Astrocyte (in vitro differentiated cells and primary cell): ENCODE data around the gene BSND. TPM values are rescaled to one million over a fixed set of nuclear protein-coding genes. Genes with fewer than 3 reads are reported as not detected.

ENCODE experiments used
- DNase-seq: peaks from one replicate; pipeline ENCODE4 v3.0.0-alpha.2; 2010; ENCODE audit warnings: low read depth
- FAIRE-seq: peaks from 2 replicates; lab custom pipeline; 2011; peaks lifted over from hg19 to GRCh38; lab: Jason Lieb, UNC
- H2AFZ ChIP-seq: 2 replicates; pipeline ENCODE4 v1.6.0; 2012; ENCODE audit warnings: low read depth, low read length, inconsistent platforms
- H3K27ac ChIP-seq: 2 replicates; pipeline ENCODE4 v1.5.1; 2011; ENCODE audit warnings: low read depth, low read length, inconsistent platforms
- H3K27me3 ChIP-seq: 2 replicates; pipeline ENCODE4 v1.6.0; 2011; ENCODE audit warnings: low read length, inconsistent platforms; ENCODE audit not compliant: insufficient read depth
- H3K36me3 ChIP-seq: 2 replicates; pipeline ENCODE4 v1.5.1; 2011; ENCODE audit warnings: low read length, inconsistent platforms; ENCODE audit not compliant: insufficient read depth
- H3K4me1 ChIP-seq: 2 replicates; pipeline ENCODE4 v1.5.1; 2011; ENCODE audit warnings: low read length, inconsistent platforms; ENCODE audit not compliant: insufficient read depth
- H3K4me2 ChIP-seq: 2 replicates; pipeline ENCODE4 v1.6.0; 2012; ENCODE audit warnings: low read length, inconsistent platforms
- H3K4me3 ChIP-seq: 2 replicates; pipeline ENCODE4 v1.5.1; 2011; ENCODE audit warnings: low read depth, mild to moderate bottlenecking, low read length, inconsistent platforms; ENCODE audit not compliant: insufficient read depth
- H3K79me2 ChIP-seq: 2 replicates; pipeline ENCODE4 v1.6.0; 2012; ENCODE audit warnings: mild to moderate bottlenecking, low read length, inconsistent platforms; ENCODE audit not compliant: insufficient read depth
- H3K9ac ChIP-seq: 2 replicates; pipeline ENCODE4 v1.6.0; 2012; ENCODE audit warnings: mild to moderate bottlenecking, low read length, inconsistent platforms
- H3K9me3 ChIP-seq: 2 replicates; pipeline ENCODE4 v1.5.1; 2012; ENCODE audit warnings: low read depth, mild to moderate bottlenecking, low read length, inconsistent platforms; ENCODE audit not compliant: insufficient read depth
- H4K20me1 ChIP-seq: 2 replicates; pipeline ENCODE4 v1.6.0; 2012; ENCODE audit warnings: low read length, inconsistent platforms; ENCODE audit not compliant: insufficient read depth
- H3K27ac Mint-ChIP-seq: one replicate; pipeline ENCODE4 v1.8.0; 2021; ENCODE audit warnings: mild to moderate bottlenecking, mixed read lengths; ENCODE audit not compliant: unreplicated experiment
- H3K27me3 Mint-ChIP-seq: one replicate; pipeline ENCODE4 v1.8.0; 2021; ENCODE audit warnings: low read depth, mixed read lengths; ENCODE audit not compliant: unreplicated experiment
- H3K36me3 Mint-ChIP-seq: one replicate; pipeline ENCODE4 v1.8.0; 2021; ENCODE audit warnings: low read depth, mixed read lengths; ENCODE audit not compliant: unreplicated experiment
- H3K4me1 Mint-ChIP-seq: one replicate; pipeline ENCODE4 v1.8.0; 2021; ENCODE audit warnings: low read depth, mixed read lengths; ENCODE audit not compliant: unreplicated experiment
- H3K4me3 Mint-ChIP-seq: one replicate; pipeline ENCODE4 v1.8.0; 2021; ENCODE audit warnings: mild to moderate bottlenecking, moderate library complexity, mixed read lengths; ENCODE audit not compliant: unreplicated experiment
- H3K9me3 Mint-ChIP-seq: one replicate; pipeline ENCODE4 v1.8.0; 2021; ENCODE audit warnings: mild to moderate bottlenecking, mixed read lengths; ENCODE audit not compliant: unreplicated experiment
- CTCF ChIP-seq: IDR thresholded peaks from 2 replicates; pipeline ENCODE4 v1.5.1; 2011; ENCODE audit warnings: low read depth, mild to moderate bottlenecking, inconsistent platforms, low read length, moderate library complexity; ENCODE audit not compliant: insufficient read depth
- EZH2 ChIP-seq: IDR thresholded peaks from 2 replicates; pipeline ENCODE4 v1.6.1; 2012; ENCODE audit warnings: mild to moderate bottlenecking, low read length, inconsistent platforms; ENCODE audit not compliant: insufficient read depth
- total RNA-seq: library from RNA; stranded (reverse); gene quantifications from 2 replicates; pipeline ENCODE4 v1.2.1, GENCODE V29; 2021

BSND gene
- total RNA-seq, 1 donor from 2014 or later: not detected

GRCh38 chr1:55059302-55060132, 60.8 kb downstream of the BSND start:
- peaks cover 33% of the 10 kb centered on the region for H3K27me3 Mint-ChIP-seq
- TF ChIP-seq CTCF (no peak), EZH2 (no peak)

GRCh38 chr1:55060133-55060999, 61.6 kb downstream of the BSND start:
- H4K20me1 ChIP-seq: no peaks in the 10 kb centered on the region
- H3K4me1 ChIP-seq: no peaks in the 10 kb centered on the region
- DNase-seq (no peak), FAIRE-seq (no peak)
- Mint-ChIP-seq H3K36me3 (peaks cover 3% of the 10 kb centered on the region), H3K27me3 (peaks cover 33% of the 10 kb centered on the region), H3K27ac (no peak overlapping the region), H3K4me3 (no peak overlapping the region), H3K9me3 (no peaks in the 10 kb centered on the region), H3K4me1 (no peaks in the 10 kb centered on the region)
- H3K9me3 ChIP-seq: no peaks in the 10 kb centered on the region
- H3K27ac ChIP-seq: no peak overlapping the region
- no peaks in the 10 kb centered on the region for H3K36me3 ChIP-seq
- H3K79me2 ChIP-seq: no peaks in the 10 kb centered on the region
- H3K27me3 ChIP-seq: peaks cover 4% of the 10 kb centered on the region
- H3K9ac ChIP-seq: no peak overlapping the region
- H2AFZ ChIP-seq: no peak overlapping the region
- TF ChIP-seq EZH2 (no peak), CTCF (no peak)
- no peak overlapping the region for H3K4me3 ChIP-seq
- H3K4me2 ChIP-seq: no peak overlapping the region

More at GRCh38 chr1:55059302-55060132, 60.8 kb downstream of the BSND start:
- peaks cover 4% of the 10 kb centered on the region for H3K27me3 ChIP-seq
- no peaks in the 10 kb centered on the region for H3K79me2 ChIP-seq
- no peak overlapping the region for H3K27ac ChIP-seq
- H2AFZ ChIP-seq: no peak overlapping the region
- Mint-ChIP-seq H3K27ac (no peak overlapping the region), H3K9me3 (no peaks in the 10 kb centered on the region), H3K36me3 (peaks cover 2% of the 10 kb centered on the region), H3K4me3 (no peak overlapping the region), H3K4me1 (no peaks in the 10 kb centered on the region)
- no peaks in the 10 kb centered on the region for H3K36me3 ChIP-seq
- no peaks in the 10 kb centered on the region for H4K20me1 ChIP-seq
- no peak overlapping the region for H3K4me2 ChIP-seq
- no peak for DNase-seq
- no peaks in the 10 kb centered on the region for H3K9me3 ChIP-seq
- no peak overlapping the region for H3K4me3 ChIP-seq
- no peaks in the 10 kb centered on the region for H3K4me1 ChIP-seq
- H3K9ac ChIP-seq: no peak overlapping the region
- FAIRE-seq: no peak
